Thoracic aorta endothelial cell (primary cell): Measurements from ENCODE around the gene EDDM3A. TPM values are rescaled to one million over a fixed set of nuclear protein-coding genes. Genes with fewer than 3 reads are reported as not detected.

ENCODE experiments used
- total RNA-seq: library from RNA; depleted of rRNA; stranded (reverse); fragments of >200 nt; gene quantifications from 2 replicates; pipeline ENCODE4 v1.2.3, GENCODE V29; 2012

EDDM3A gene
- total RNA-seq, result not detected in 2 replicates

GRCh38 chr14:20745571-20746358 lies at the start of gene EDDM3A:
Gene EDDM3A, plus strand, starts transcription at chr14:20745887. Its CDS starts 1,694 bp downstream, at chr14:20747581.

Other genes with a start within 250 kb of the EDDM3A start
- not detected in 2 replicates for gene RNASE10, start 240.3 kb upstream of the EDDM3A start, total RNA-seq
- not detected in 2 replicates for gene RNASE9, start 184.8 kb upstream of the EDDM3A start, total RNA-seq
- gene RNASE11, start 157.9 kb upstream of the EDDM3A start, total RNA-seq, result not detected in 2 replicates
- not detected in 2 replicates for gene RNASE12, start 154.5 kb upstream of the EDDM3A start, total RNA-seq
- gene OR6S1, start 104.2 kb upstream of the EDDM3A start, total RNA-seq, result not detected in 2 replicates
- 7.4 and 7.5 TPM in 2 replicates for gene RNASE4, start 61.3 kb upstream of the EDDM3A start, total RNA-seq
- 4.3 and 4.7 TPM in 2 replicates for gene ANG, start 57.1 kb upstream of the EDDM3A start, total RNA-seq
- not detected in 2 replicates for gene EDDM3B, start 22.5 kb downstream of the EDDM3A start, total RNA-seq
- gene RNASE6, start 35.4 kb downstream of the EDDM3A start, total RNA-seq, result 0.13 TPM in 1 of 2 replicates, not detected in the other
- 38.3 and 105 TPM in 2 replicates for gene RNASE1, start 57.0 kb downstream of the EDDM3A start, total RNA-seq
- not detected in 2 replicates for gene RNASE3, start 145.5 kb downstream of the EDDM3A start, total RNA-seq
- gene RNASE2, start 209.6 kb downstream of the EDDM3A start, total RNA-seq, result not detected in 2 replicates
- 38.3 and 50.9 TPM in 2 replicates for gene METTL17, start 244.1 kb downstream of the EDDM3A start, total RNA-seq